Activated CD8-positive, alpha-beta memory T cell treated with anti-CD3 and anti-CD28 coated beads, Interleukin-2, amount 10 ng/mL, durations not matched to agents 7 days and 5 days (primary cell): ENCODE data around the gene TDRD3. TPM values are rescaled to one million over a fixed set of nuclear protein-coding genes. Genes with fewer than 3 reads are reported as not detected.

Source experiments
- ATAC-seq: fragments of 150-1000 bp; cut with Tn5 transposase; one replicate; pipeline ENCODE4 v1.10.0; 2021; ENCODE audit warnings: moderate library complexity
- CTCF ChIA-PET: fragments of 350-600 bp; sonication (Branson Sonifier 250); formaldehyde crosslinking; loops from one replicate; lab custom pipeline; 2021; ENCODE audit warnings: antibody characterized with exemption; lab: Charles Lee
- DNase-seq: peaks from one replicate; pipeline ENCODE4 v3.0.0-alpha.2; 2020
- H3K27ac Mint-ChIP-seq: one replicate; pipeline ENCODE4 v1.8.0; 2021; ENCODE audit warnings: mild to moderate bottlenecking, mixed read lengths
- H3K27me3 Mint-ChIP-seq: one replicate; pipeline ENCODE4 v1.8.0; 2021; ENCODE audit warnings: mixed read lengths
- H3K36me3 Mint-ChIP-seq: one replicate; pipeline ENCODE4 v1.8.0; 2021; ENCODE audit warnings: mild to moderate bottlenecking, mixed read lengths
- H3K4me1 Mint-ChIP-seq: one replicate; pipeline ENCODE4 v1.8.0; 2021; ENCODE audit warnings: mixed read lengths
- H3K4me3 Mint-ChIP-seq: one replicate; pipeline ENCODE4 v1.8.0; 2021; ENCODE audit warnings: mild to moderate bottlenecking, moderate library complexity, mixed read lengths
- H3K9me3 Mint-ChIP-seq: one replicate; pipeline ENCODE4 v1.8.0; 2022; ENCODE audit warnings: low read depth, mixed read lengths
- total RNA-seq, 2 experiments: library from RNA; stranded (reverse); gene quantifications; one replicate each; pipeline ENCODE4 v1.2.3, GENCODE V29; 2021

TDRD3 gene
- total RNA-seq, 2 experiments from 2014 or later = 25.0 to 26.1 TPM

DNA sequence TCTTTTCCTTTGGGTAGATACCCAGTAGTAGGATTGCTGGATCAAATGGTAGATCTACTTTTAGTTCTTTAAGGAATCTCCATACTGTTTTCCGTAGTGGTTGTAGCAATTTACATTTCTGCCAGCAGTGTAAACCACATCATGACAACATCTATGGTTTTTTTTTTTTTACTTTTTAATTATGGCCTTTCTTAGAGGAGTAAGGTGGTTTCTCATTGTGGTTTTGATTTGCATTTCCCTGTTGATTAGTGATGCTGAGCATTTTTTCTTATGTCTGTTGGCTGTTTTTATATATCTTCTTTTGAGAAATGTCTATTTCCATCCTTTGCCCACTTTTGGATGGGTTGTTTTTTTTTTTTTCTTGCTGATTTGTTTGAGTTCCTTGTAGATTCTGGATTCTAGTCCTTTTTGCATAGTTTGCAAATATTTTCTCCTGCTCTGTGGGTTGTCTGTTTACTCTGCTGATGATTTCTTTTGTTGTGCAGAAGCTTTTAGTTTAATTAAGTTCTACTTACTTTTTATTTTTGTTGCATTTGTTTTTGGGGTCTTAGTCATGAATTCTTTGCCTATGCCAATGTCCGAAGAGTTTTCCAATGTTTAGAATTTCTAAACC, 38.8 kb downstream of the TDRD3 start:
- Mint-ChIP-seq H3K27me3 (no peaks in the 10 kb centered on the region), H3K9me3 (no peaks in the 10 kb centered on the region), H3K27ac (no peak overlapping the region), H3K4me3 (no peak overlapping the region), H3K4me1 (peaks cover 19% of the 10 kb centered on the region), H3K36me3 (peaks cover 9% of the 10 kb centered on the region)
- CTCF ChIA-PET = no interaction called here
- ATAC-seq (no peak), DNase-seq (no peak)

DNA sequence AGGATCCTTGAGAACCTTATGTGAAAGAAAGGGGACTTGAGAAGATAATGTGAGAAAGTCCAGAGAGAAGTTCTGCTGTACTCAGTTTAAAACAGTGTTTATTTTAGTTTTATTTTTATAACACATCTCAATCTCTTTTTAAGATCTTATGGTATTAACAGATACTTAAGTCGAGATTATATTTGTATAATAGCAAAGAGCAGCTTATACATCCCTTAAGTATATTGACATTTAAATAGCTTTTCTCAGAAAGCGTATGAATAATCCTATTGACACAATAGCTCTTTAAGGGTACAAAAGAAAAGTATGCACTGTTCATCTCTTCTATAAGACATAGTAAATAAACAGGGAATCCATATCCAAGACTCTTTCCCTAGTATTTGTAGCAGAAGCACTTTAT, 42.2 kb downstream of the TDRD3 start:
- ATAC-seq (no peak), DNase-seq (no peak)
- CTCF ChIA-PET = interaction anchor here (1.3 kb wide), 1 partner anchor 15 kb away, joined by 5 read pairs; no protein-coding TSS in a partner anchor
- H3K4me1 Mint-ChIP-seq = peaks cover 15% of the 10 kb centered on the region
- H3K27ac Mint-ChIP-seq = no peak overlapping the region
- no peak overlapping the region for H3K4me3 Mint-ChIP-seq
- H3K27me3 Mint-ChIP-seq = no peaks in the 10 kb centered on the region
- H3K36me3 Mint-ChIP-seq = peaks cover 9% of the 10 kb centered on the region
- H3K9me3 Mint-ChIP-seq = no peaks in the 10 kb centered on the region

DNA sequence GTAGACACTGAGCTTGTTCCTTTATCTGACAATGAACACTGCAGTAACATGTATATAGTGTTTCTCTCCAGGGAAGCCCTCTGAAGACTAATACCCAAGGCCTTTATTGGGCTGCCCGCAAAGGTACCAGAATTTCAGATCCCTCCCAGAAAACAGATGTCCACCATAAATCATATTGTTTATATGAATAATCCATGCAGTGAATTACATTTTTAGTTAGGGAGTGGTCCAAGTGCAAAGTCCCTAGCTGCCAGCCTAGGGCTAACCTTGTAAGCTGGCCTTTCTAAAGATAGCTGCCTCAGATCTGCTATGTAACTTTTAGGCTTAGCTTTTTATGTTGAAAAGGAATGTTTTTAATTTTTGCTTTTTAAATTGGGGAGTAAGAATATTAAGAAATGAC, 44.7 kb downstream of the TDRD3 start:
- Mint-ChIP-seq H3K27ac (no peak overlapping the region), H3K4me3 (no peak overlapping the region), H3K4me1 (peaks cover 3% of the 10 kb centered on the region), H3K9me3 (no peaks in the 10 kb centered on the region), H3K36me3 (peaks cover 4% of the 10 kb centered on the region), H3K27me3 (no peaks in the 10 kb centered on the region)
- ATAC-seq (no peak), DNase-seq (no peak)
- CTCF ChIA-PET = no interaction called here

DNA sequence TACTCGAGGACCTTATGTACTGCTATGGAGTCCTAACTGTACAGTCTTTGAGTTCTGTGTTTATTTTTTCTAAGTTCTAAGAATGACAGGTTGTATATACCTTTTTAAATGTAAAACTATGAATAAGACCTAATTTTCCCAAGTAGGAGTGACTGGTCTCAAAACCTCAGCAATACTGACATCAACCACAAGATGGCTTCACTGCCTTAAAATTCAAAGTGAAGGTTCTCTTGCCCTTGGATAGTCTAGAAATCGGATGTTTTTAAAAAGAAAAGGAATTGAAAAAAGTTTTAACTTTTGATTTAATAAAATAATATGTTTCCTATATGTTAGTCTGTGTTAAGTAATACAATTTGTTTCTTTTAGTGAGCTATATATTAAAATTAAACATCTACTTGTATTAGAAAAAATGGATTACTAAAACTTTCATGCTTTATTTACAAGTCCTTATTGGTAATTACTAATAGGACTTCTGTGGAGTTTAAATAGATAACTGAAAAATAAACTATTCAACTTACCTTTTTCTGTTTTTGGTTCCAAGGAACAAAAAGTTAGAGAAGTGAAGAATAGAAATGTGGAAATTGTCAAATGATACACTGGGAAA, 52.0 kb downstream of the TDRD3 start:
- Mint-ChIP-seq H3K4me3 (no peak overlapping the region), H3K9me3 (no peaks in the 10 kb centered on the region), H3K36me3 (no peaks in the 10 kb centered on the region), H3K4me1 (no peaks in the 10 kb centered on the region), H3K27ac (no peak overlapping the region), H3K27me3 (no peaks in the 10 kb centered on the region)
- ATAC-seq (no peak), DNase-seq (no peak)
- CTCF ChIA-PET = interaction anchor here (1.3 to 1.8 kb wide), 3 partner anchors 10 to 18 kb away, joined by 3 to 6 read pairs (median 4); no protein-coding TSS in a partner anchor

DNA sequence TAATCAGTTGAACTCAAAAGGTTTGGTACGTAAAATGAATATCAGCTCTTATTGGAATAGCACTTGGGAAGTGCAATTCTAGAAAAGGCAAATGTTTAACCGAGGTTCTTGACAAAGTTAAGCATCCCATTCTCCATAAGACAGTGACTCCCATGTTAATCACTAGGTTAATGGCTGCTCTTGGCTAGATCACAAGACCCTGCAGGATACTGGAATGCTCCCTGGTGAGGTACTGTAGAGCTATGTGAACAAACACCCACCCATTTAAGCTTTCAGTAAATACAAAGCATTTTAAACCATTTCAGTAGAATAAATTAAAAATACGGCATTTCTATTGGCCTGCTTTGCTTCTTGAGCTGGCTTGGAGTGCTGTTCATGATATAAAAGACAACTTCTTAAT, 56.5 kb downstream of the TDRD3 start:
- Mint-ChIP-seq H3K9me3 (no peaks in the 10 kb centered on the region), H3K4me1 (no peaks in the 10 kb centered on the region), H3K27ac (no peak overlapping the region), H3K36me3 (peaks cover 7% of the 10 kb centered on the region), H3K27me3 (no peaks in the 10 kb centered on the region), H3K4me3 (no peak overlapping the region)
- ATAC-seq (no peak), DNase-seq (no peak)
- CTCF ChIA-PET = interaction anchor here (1.3 to 2.0 kb wide), 4 partner anchors 12 to 124 kb away, joined by 3 to 5 read pairs (median 4); no protein-coding TSS in a partner anchor

DNA sequence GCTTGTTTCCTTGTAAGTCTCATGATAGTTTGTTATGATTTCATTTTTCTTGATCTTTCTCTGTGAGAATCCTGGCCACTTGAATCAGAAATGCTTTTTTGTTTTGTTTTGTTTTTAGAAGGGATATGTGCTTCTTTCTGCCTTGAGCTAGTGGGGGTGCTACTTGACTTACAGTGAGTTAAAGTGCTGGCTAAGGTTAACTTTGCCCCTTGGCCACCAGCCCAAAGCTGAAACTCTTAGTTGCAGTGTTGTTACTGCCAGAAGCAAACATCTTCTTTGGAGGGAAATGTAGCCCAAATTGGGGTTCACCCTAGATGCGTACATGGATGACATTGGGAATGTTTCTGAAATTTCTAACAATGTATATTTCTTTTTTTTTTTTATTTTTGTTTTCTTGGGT, 57.4 kb downstream of the TDRD3 start:
- no peak overlapping the region for H3K27ac Mint-ChIP-seq
- H3K9me3 Mint-ChIP-seq = no peaks in the 10 kb centered on the region
- no peak for ATAC-seq
- H3K36me3 Mint-ChIP-seq = peaks cover 7% of the 10 kb centered on the region
- CTCF ChIA-PET = interaction anchor here (1.3 to 2.0 kb wide), 2 partner anchors 11 to 15 kb away, joined by 4 to 5 read pairs; no protein-coding TSS in a partner anchor
- no peaks in the 10 kb centered on the region for H3K27me3 Mint-ChIP-seq
- DNase-seq = no peak
- H3K4me1 Mint-ChIP-seq = no peaks in the 10 kb centered on the region
- no peak overlapping the region for H3K4me3 Mint-ChIP-seq

DNA sequence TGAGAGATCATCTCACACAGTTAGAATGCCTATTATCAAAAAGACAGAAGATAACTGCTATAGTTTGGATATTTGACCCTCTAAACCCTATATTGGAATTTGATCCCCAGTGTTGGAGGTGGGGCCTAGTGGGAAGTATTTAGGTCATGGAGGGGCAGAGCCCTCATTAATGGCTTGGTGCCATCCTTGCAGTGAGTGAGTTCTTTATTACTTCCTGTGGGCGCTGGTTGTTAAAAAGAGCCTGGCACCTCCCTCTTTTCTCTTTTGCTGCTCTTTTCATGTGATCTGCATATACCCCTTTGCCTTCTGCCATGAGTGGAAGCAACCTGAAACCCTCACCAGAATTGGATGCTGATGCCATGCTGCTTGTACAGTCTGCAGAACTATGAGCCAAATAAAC, 66.8 kb downstream of the TDRD3 start:
- Mint-ChIP-seq H3K36me3 (peaks cover 14% of the 10 kb centered on the region), H3K27me3 (no peaks in the 10 kb centered on the region), H3K4me1 (no peaks in the 10 kb centered on the region), H3K27ac (no peak overlapping the region), H3K4me3 (no peak overlapping the region), H3K9me3 (no peaks in the 10 kb centered on the region)
- CTCF ChIA-PET = interaction anchor here (0.6 kb wide), 1 partner anchor 12 kb away, joined by 3 read pairs; no protein-coding TSS in a partner anchor
- DNase-seq = no peak
- no peak for ATAC-seq

DNA sequence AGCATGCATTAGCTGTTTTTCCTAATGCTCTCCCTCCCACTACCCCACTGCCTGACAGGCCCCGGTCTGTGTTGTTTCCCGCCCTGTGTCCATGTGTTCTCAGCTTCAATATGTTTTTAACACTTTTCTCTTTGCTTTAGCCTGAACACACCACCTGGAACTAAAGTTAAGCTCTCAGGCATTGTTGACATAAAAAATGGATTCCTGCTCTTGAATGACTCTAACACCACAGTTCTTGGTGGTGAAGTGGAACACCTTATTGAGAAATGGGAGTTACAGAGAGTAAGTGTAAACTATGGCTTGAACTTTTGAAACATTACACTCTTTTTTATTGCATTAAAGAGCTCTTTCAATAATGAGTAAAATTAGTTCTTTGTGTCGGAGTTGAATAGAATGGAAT, 70.1 kb downstream of the TDRD3 start:
- ATAC-seq = no peak
- H3K36me3 Mint-ChIP-seq = peaks cover 16% of the 10 kb centered on the region
- CTCF ChIA-PET = interaction anchor here (1.3 kb wide), 1 partner anchor 19 kb away, joined by 3 read pairs; no protein-coding TSS in a partner anchor

DNA sequence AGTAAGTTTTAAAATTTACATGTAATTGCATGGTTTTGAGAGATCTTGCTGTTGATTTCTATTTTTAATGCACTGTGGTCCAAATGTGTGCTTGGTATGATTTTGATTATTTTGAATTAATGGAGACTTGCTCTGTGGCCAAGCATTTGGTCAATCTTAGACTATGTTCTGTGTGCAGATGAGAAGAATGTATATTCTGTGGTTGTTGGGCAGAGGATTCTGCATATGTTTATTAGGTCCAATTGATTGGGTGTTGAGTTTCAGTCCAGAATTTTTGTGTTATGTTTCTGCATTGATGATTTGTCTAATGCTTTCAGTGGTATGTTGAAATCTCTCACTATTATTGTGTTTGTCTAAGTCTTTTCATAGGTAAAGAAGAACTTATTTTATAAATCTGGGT, 82.3 kb downstream of the TDRD3 start:
- no peaks in the 10 kb centered on the region for H3K27me3 Mint-ChIP-seq
- H3K4me1 Mint-ChIP-seq = no peaks in the 10 kb centered on the region
- ATAC-seq (no peak), DNase-seq (no peak)
- H3K27ac Mint-ChIP-seq = no peak overlapping the region
- CTCF ChIA-PET = no interaction called here
- H3K9me3 Mint-ChIP-seq = peaks cover 5% of the 10 kb centered on the region
- H3K36me3 Mint-ChIP-seq = peaks cover 50% of the 10 kb centered on the region
- H3K4me3 Mint-ChIP-seq = no peak overlapping the region

More for the DNA sequence above, 70.1 kb downstream of the TDRD3 start:
- no peak overlapping the region for H3K27ac Mint-ChIP-seq
- H3K4me1 Mint-ChIP-seq = no peaks in the 10 kb centered on the region
- no peaks in the 10 kb centered on the region for H3K9me3 Mint-ChIP-seq
- H3K27me3 Mint-ChIP-seq = no peaks in the 10 kb centered on the region
- no peak for DNase-seq
- no peak overlapping the region for H3K4me3 Mint-ChIP-seq

DNA sequence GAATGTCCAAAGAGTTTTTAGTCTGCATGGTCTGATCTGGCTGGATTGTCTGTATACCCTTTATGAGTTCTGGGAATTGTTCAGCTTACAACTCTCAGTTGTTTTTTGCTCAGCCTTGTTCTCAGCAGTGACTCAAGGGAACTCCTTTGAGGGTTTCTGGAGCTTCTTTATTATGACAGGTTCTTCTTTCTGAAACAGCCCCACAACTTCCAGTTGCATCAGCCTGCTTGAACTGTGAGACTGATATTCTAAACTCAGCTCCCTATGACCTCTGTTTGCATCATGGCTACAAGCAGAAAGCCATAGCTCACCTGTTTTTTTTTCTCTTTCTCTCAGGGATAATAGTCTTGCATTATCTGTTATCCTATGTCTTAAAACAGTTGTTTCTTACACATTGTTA, 85.0 kb downstream of the TDRD3 start:
- DNase-seq (no peak), ATAC-seq (no peak)
- peaks cover 5% of the 10 kb centered on the region for H3K9me3 Mint-ChIP-seq
- no peaks in the 10 kb centered on the region for H3K4me1 Mint-ChIP-seq
- peaks cover 50% of the 10 kb centered on the region for H3K36me3 Mint-ChIP-seq
- CTCF ChIA-PET = no interaction called here
- no peak overlapping the region for H3K27ac Mint-ChIP-seq
- H3K27me3 Mint-ChIP-seq = no peaks in the 10 kb centered on the region
- no peak overlapping the region for H3K4me3 Mint-ChIP-seq

DNA sequence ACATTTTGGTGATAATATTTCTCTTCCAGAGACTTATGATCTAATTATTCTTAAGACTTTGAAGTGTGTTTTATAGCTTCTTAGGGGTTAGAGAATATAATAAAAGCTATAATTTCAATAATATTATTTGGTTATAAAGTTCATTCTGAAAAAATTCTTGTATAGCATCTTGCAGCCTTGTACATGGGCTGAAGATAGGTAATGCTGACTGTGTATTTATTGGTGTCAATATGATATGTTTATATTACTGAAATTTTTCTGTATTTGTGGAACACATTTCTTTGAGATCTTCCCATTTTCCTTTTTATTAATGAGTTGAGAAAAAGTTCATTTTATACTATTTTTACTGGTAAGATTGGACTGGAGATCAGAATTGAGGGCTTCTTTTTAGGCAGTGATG, 87.8 kb downstream of the TDRD3 start:
- Mint-ChIP-seq H3K4me1 (no peaks in the 10 kb centered on the region), H3K36me3 (peaks cover 50% of the 10 kb centered on the region), H3K9me3 (peaks cover 8% of the 10 kb centered on the region), H3K27me3 (no peaks in the 10 kb centered on the region), H3K27ac (no peak overlapping the region), H3K4me3 (no peak overlapping the region)
- CTCF ChIA-PET = no interaction called here
- DNase-seq = no peak
- ATAC-seq = no peak

DNA sequence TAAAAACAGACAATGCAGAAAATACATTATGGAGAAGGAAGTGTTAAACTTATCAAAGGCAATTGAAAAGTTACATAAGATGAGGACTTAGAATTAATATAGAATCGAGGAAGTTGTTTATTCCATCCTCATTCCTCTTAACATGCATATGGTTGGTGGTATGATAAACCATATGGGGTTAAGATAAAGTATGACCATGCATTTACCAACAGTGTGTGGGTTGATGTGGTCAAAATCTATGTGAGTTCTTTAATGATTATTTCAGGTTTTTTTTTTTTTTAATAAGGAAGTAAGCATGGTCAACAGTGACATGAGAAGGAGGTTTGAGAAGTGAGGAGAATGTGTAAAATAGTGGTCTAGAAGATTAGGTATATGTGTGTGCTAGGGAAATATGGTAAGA, 94.5 kb downstream of the TDRD3 start:
- peaks cover 53% of the 10 kb centered on the region for H3K36me3 Mint-ChIP-seq
- CTCF ChIA-PET = no interaction called here
- no peak for ATAC-seq
- H3K9me3 Mint-ChIP-seq = peaks cover 8% of the 10 kb centered on the region
- H3K4me1 Mint-ChIP-seq = no peaks in the 10 kb centered on the region
- no peaks in the 10 kb centered on the region for H3K27me3 Mint-ChIP-seq
- no peak for DNase-seq
- H3K4me3 Mint-ChIP-seq = no peak overlapping the region
- no peak overlapping the region for H3K27ac Mint-ChIP-seq

DNA sequence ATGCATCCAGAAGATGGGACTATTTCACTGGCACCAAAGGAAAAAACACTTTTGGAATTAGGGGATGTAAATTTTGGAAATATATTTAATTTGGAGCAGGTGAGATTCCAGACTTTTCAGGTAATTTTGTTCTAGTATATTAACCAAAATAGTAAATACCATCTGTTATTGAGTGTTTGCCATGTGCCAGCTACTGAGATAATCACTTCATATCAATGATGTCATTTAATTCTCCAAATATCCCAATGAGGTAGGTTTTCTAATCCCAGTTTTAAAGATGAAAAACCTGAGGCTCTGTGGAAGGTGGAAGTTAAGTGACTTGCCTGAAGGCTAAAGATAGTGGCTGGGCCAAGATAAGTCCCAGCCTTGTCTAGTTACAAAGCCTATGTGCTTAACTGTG, 95.2 kb downstream of the TDRD3 start:
- H3K27ac Mint-ChIP-seq = no peak overlapping the region
- peaks cover 55% of the 10 kb centered on the region for H3K36me3 Mint-ChIP-seq
- H3K4me3 Mint-ChIP-seq = no peak overlapping the region
- ATAC-seq (no peak), DNase-seq (no peak)
- no peaks in the 10 kb centered on the region for H3K27me3 Mint-ChIP-seq
- peaks cover 8% of the 10 kb centered on the region for H3K9me3 Mint-ChIP-seq
- H3K4me1 Mint-ChIP-seq = no peaks in the 10 kb centered on the region
- CTCF ChIA-PET = no interaction called here

DNA sequence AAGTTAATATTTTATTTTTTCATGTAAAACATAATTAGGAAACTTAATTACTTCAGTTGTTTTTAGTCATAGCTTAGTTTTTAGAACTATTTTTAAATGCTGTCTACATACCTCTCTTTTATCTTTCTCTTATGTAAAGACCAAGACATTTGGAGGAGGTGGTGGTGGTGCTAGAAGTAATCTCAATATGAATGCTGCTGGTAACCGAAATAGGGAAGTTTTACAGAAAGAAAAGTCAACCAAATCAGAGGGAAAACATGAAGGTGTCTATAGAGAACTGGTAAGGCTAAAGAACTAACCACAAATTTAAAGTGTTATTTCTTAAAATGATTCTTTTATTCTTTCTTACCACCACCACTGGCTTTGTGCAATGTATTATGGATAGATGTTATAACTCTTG, 97.3 kb downstream of the TDRD3 start:
- CTCF ChIA-PET = no interaction called here
- peaks cover 60% of the 10 kb centered on the region for H3K36me3 Mint-ChIP-seq
- H3K27ac Mint-ChIP-seq = no peak overlapping the region
- H3K4me1 Mint-ChIP-seq = no peaks in the 10 kb centered on the region
- H3K4me3 Mint-ChIP-seq = no peak overlapping the region
- no peaks in the 10 kb centered on the region for H3K27me3 Mint-ChIP-seq
- ATAC-seq = no peak
- no peaks in the 10 kb centered on the region for H3K9me3 Mint-ChIP-seq
- no peak for DNase-seq
